ENCODE results near the gene TRIM50. TPM values are rescaled to one million over a fixed set of nuclear protein-coding genes. Genes with fewer than 3 reads are reported as not detected.

TRIM50 gene
- total and polyA plus RNA-seq, 2 of the 13 experiments (the other 11 are each of a cell fraction or from before 2014, with no cell fraction given), result 4.2 to 24.5 TPM

DNA sequence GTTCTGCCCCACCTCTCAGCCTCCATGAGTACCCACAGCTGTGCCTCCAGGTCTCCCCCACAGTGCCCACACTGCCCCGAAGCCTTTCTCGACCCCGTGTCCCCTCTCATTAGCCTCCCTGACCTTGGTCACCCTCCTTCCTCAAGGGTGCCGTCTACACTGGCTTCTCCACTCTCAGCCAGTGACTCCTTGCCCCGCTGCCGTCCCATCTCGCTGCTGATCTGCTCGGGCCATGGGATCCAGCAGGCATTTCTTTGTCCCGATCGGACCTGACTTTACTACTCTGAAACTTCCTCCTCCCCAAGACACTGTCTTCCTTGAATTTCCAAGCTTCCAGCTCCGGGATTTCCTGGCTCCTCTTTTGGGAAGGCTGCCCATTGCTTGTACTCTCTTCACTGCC lies 31.4 kb upstream of the TRIM50 start:
- Histone ChIP-seq H3K4me1 (ENCODE audit: insufficient read depth, low read length) (peaks cover 73% of the 10 kb centered on the region), H3K27me3 (ENCODE audit: control insufficient read depth in 1 of 2, insufficient read depth in 2 of 2, low read length in 2 of 2) (peaks cover 8 to 32% of the 10 kb centered on the region in 2 experiments; a peak in 4 of 5 replicates), H3K9ac (ENCODE audit: insufficient read depth, low read depth, low read length) (no peak overlapping the region), H3K4me3 (replicated peaks in 1 of 3; ENCODE audit: insufficient read depth in 1 of 3, low read depth in 2 of 3, low read length in 3 of 3) (0 out of 6 replicates have a peak overlapping the region, but pooled peaks of 1 of the 3 experiments have one; percentile 9), H2AFZ (ENCODE audit: low read length) (no peak overlapping the region), H3K9me3 (ENCODE audit: low read length) (no peaks in the 10 kb centered on the region), H4K20me1 (ENCODE audit: insufficient read depth, low read length) (no peaks in the 10 kb centered on the region), H3K4me2 (ENCODE audit: low read depth, low read length) (peak overlapping the region; percentile 20; the same call in 1 of the 2 replicates), H3K79me2 (ENCODE audit: insufficient read depth, low read length) (no peaks in the 10 kb centered on the region), H3K36me3 (replicated peaks in 1 of 2; ENCODE audit: control insufficient read depth in 1 of 2, insufficient read depth in 2 of 2, low read length in 2 of 2) (no peaks in the 10 kb centered on the region), H3K27ac (ENCODE audit: extremely low read length, insufficient read depth, low read length) (no peak overlapping the region)
- no peak for DNase-seq (ENCODE audit: low spot score)
- in situ Hi-C loops (cut with HindIII; ENCODE audit: extremely low pct_ligation_motif_present, low pct_unique_long_range_greater_than_20kb) (no loop called here), intact Hi-C loops (cut with micrococcal nuclease; ENCODE audit: unreplicated experiment) (loop anchor here (2.0 kb wide), 1 partner anchor 17 kb away; no protein-coding TSS in a partner anchor)
- POLR2A ChIA-PET, result interaction anchor here (0.8 to 2.6 kb wide), 4 partner anchors 14 to 163 kb away, joined by 3 to 28 read pairs (median 4); partner anchors contain the start of gene BAZ1B
- FAIRE-seq, result no peak
- TF ChIP-seq AGO1 (IDR thresholded peaks at IDR 0.05; ENCODE audit: low read depth, low read length, poor library complexity, severe bottlenecking) (peak; percentile 41), HES4 (CRISPR knock-in tag; IDR thresholded peaks at IDR 0.05; ENCODE audit: borderline replicate concordance) (no peak)
- ATAC-seq, result no peak
- WGBS (ENCODE audit: low lambda C conversion rate), result 53% methylated on average over 11 of the region's 11 CpGs
- CTCF ChIA-PET (ENCODE audit: low intra/inter-chr PET ratio, low total read pairs), result no interaction called here
- BruUV-seq (replicated peaks), result no TSS peak

DNA sequence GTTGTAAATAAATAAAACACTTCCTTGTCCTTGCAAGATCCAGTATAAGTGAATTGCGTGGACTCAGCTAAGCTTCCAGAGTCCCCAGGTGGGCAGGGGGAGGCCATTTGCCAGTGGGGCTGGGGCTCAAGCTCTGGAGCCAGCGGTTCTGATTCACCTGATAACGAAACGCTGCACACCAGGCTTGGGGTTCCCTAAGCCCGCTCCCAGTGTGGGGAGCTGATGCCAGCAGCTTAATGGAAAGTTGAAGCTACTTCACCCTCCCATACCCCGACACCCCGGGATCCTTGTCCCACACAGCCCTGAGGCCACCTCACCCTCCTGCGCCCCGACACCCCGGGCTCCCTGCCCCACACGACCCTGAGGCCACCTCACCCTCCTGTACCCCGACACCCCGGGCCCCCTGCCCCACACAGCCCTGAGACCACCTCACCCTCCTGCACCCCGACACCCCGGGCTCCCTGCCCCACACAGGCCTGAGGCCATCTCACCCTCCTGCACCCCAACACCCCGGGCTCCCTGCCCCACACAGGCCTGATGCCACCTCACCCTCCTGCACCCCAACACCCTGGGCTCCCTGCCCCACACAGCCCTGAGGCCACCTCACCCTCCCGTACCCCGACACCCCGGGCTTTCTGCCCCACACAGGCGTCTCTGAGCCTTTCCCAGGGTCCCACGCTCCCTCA lies 30.9 kb upstream of the TRIM50 start:
- peak overlapping the region; percentile 66; the same call in 1 of the 2 replicates for H3K9ac ChIP-seq (ENCODE audit: insufficient read depth, low read depth, low read length)
- TF ChIP-seq, protein P1, sequence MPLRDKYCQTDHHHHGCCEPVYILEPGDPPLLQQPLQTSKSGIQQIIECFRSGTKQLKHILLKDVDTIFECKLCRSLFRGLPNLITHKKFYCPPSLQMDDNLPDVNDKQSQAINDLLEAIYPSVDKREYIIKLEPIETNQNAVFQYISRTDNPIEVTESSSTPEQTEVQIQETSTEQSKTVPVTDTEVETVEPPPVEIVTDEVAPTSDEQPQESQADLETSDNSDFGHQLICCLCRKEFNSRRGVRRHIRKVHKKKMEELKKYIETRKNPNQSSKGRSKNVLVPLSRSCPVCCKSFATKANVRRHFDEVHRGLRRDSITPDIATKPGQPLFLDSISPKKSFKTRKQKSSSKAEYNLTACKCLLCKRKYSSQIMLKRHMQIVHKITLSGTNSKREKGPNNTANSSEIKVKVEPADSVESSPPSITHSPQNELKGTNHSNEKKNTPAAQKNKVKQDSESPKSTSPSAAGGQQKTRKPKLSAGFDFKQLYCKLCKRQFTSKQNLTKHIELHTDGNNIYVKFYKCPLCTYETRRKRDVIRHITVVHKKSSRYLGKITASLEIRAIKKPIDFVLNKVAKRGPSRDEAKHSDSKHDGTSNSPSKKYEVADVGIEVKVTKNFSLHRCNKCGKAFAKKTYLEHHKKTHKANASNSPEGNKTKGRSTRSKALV (CRISPR knock-in tag; IDR thresholded peaks at IDR 0.05), result 0 out of 2 replicates have a peak, but pooled peaks have one; percentile 5
- TF ChIP-seq ZNF550 (CRISPR knock-in tag; IDR thresholded peaks at IDR 0.05; ENCODE audit: borderline replicate concordance) (no peak), ZNF646 (CRISPR knock-in tag; IDR thresholded peaks at IDR 0.05) (no peak), ZFP37 (CRISPR knock-in tag; IDR thresholded peaks at IDR 0.05; ENCODE audit: borderline replicate concordance) (0 out of 2 replicates have a peak, but pooled peaks have one; percentile 2), GATA4 (IDR thresholded peaks at IDR 0.05; ENCODE audit: borderline replicate concordance, low read depth) (no peak)

More for the DNA sequence above, 30.9 kb upstream of the TRIM50 start:
- no TSS peak for BruUV-seq (replicated peaks)
- FAIRE-seq, result no peak
- Histone ChIP-seq H4K20me1 (ENCODE audit: insufficient read depth, low read length) (no peaks in the 10 kb centered on the region), H3K4me3 (replicated peaks in 1 of 3; ENCODE audit: insufficient read depth in 1 of 3, low read depth in 2 of 3, low read length in 3 of 3) (peak overlapping the region in 2 of 3 experiments; percentile 44 to 63; a peak in 4 of 6 replicates), H3K4me1 (ENCODE audit: insufficient read depth, low read length) (peaks cover 73% of the 10 kb centered on the region), H3K27ac (ENCODE audit: extremely low read length, insufficient read depth, low read length) (peak overlapping the region; percentile 78), H3K27me3 (ENCODE audit: control insufficient read depth in 1 of 2, insufficient read depth in 2 of 2, low read length in 2 of 2) (peaks cover 8 to 26% of the 10 kb centered on the region in 2 experiments), H3K9me3 (ENCODE audit: low read length) (no peaks in the 10 kb centered on the region), H3K4me2 (ENCODE audit: low read depth, low read length) (peak overlapping the region; percentile 99), H2AFZ (ENCODE audit: low read length) (peak overlapping the region; percentile 62), H3K36me3 (replicated peaks in 1 of 2; ENCODE audit: control insufficient read depth in 1 of 2, insufficient read depth in 2 of 2, low read length in 2 of 2) (no peaks in the 10 kb centered on the region), H3K79me2 (ENCODE audit: insufficient read depth, low read length) (no peaks in the 10 kb centered on the region)
- CTCF ChIA-PET (ENCODE audit: low intra/inter-chr PET ratio, low total read pairs), result no interaction called here
- 48% methylated on average over 18 of the region's 21 CpGs for WGBS (ENCODE audit: low lambda C conversion rate)
- ATAC-seq, result peak; percentile 28
- POLR2A ChIA-PET, result interaction anchor here (0.8 to 2.6 kb wide), 11 partner anchors 8 to 164 kb away, joined by 3 to 28 read pairs (median 4); partner anchors contain the start of gene BAZ1B
- intact Hi-C loops (cut with micrococcal nuclease; ENCODE audit: unreplicated experiment) (loop anchor here (2.0 kb wide), 1 partner anchor 16 kb away; no protein-coding TSS in a partner anchor), in situ Hi-C loops (cut with HindIII; ENCODE audit: extremely low pct_ligation_motif_present, low pct_unique_long_range_greater_than_20kb) (no loop called here)
- DNase-seq (ENCODE audit: low spot score), result no peak
